ENCODE measurements around the gene RIC3. TPM values are rescaled to one million over a fixed set of nuclear protein-coding genes. Genes with fewer than 3 reads are reported as not detected.

The RIC3 gene
- total and polyA plus RNA-seq, 2 experiments from 2014 or later, result 3.2 to 3.6 TPM

- no peaks in the 10 kb centered on the region for H3K9me2 ChIP-seq (replicated peaks; ENCODE audit: insufficient read depth)
- DNase-seq (ENCODE audit: low spot score), result no peak
- no peaks in the 10 kb centered on the region for H3K36me3 ChIP-seq (replicated peaks; ENCODE audit: insufficient read depth, low read depth)
- H3K4me2 ChIP-seq, result no peak overlapping the region
- no peaks in the 10 kb centered on the region for H4K20me1 ChIP-seq (ENCODE audit: insufficient read depth, poor library complexity, severe bottlenecking)
- WGBS (ENCODE audit: low lambda C conversion rate, missing lambda C conversion rate), result 79% methylated on average over 30 of the region's 31 CpGs
- no peaks in the 10 kb centered on the region for H3K9me3 ChIP-seq (ENCODE audit: low read depth)
- no peak for TF ChIP-seq EZH2phosphoT487 (IDR thresholded peaks at IDR 0.05; ENCODE audit: low read depth, severe bottlenecking, unreplicated experiment)
- TF ChIP-seq, protein P1, sequence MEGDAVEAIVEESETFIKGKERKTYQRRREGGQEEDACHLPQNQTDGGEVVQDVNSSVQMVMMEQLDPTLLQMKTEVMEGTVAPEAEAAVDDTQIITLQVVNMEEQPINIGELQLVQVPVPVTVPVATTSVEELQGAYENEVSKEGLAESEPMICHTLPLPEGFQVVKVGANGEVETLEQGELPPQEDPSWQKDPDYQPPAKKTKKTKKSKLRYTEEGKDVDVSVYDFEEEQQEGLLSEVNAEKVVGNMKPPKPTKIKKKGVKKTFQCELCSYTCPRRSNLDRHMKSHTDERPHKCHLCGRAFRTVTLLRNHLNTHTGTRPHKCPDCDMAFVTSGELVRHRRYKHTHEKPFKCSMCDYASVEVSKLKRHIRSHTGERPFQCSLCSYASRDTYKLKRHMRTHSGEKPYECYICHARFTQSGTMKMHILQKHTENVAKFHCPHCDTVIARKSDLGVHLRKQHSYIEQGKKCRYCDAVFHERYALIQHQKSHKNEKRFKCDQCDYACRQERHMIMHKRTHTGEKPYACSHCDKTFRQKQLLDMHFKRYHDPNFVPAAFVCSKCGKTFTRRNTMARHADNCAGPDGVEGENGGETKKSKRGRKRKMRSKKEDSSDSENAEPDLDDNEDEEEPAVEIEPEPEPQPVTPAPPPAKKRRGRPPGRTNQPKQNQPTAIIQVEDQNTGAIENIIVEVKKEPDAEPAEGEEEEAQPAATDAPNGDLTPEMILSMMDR (IDR thresholded peaks at IDR 0.05; ENCODE audit: poor library complexity), result no peak
- TF ChIP-seq EZH2 (IDR thresholded peaks at IDR 0.05; ENCODE audit: borderline replicate concordance), result no peak
- no peaks in the 10 kb centered on the region for H3K27me3 ChIP-seq
- no peak overlapping the region for H3K27ac ChIP-seq
- H3K4me1 ChIP-seq (ENCODE audit: insufficient read depth), result no peaks in the 10 kb centered on the region
- H3K79me2 ChIP-seq, result no peaks in the 10 kb centered on the region
- no peak overlapping the region for H2AFZ ChIP-seq
- H3K4me3 ChIP-seq, result no peak overlapping the region
These were observed 37.6 kb upstream of the RIC3 start for GRCh38 chr11:8206251-8207079.

DNA sequence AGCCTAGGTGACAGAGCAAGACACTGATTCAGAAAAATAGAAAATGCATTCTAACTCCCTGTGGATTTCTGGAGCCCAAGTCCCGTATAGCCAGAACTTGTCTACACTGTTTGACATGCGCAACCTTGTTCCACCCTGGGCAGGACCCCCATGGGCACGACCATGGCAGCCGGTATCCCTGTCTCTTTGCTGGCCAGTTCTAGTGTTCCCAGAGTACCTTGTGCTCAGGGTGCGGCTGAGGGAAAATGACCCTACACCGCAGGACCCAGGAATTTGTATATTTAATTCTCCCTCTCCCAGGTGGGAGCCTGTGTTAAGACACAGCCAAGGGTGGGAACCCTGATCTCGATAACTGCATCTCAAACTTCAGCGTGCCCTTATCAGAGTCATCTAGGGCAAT is 36.7 kb upstream of the RIC3 start:
- no peak overlapping the region for H3K4me2 ChIP-seq
- H4K20me1 ChIP-seq (ENCODE audit: insufficient read depth, poor library complexity, severe bottlenecking), result no peaks in the 10 kb centered on the region
- H3K9me3 ChIP-seq (ENCODE audit: low read depth), result no peaks in the 10 kb centered on the region
- H2AFZ ChIP-seq, result no peak overlapping the region
- no peak overlapping the region for H3K27ac ChIP-seq
- DNase-seq (ENCODE audit: low spot score), result no peak
- WGBS (ENCODE audit: low lambda C conversion rate, missing lambda C conversion rate), result 96% methylated on average over 8 of the region's 8 CpGs
- H3K4me1 ChIP-seq (ENCODE audit: insufficient read depth), result no peaks in the 10 kb centered on the region
- H3K79me2 ChIP-seq, result no peaks in the 10 kb centered on the region
- TF ChIP-seq EZH2 (IDR thresholded peaks at IDR 0.05; ENCODE audit: borderline replicate concordance), result no peak
- TF ChIP-seq EZH2phosphoT487 (IDR thresholded peaks at IDR 0.05; ENCODE audit: low read depth, severe bottlenecking, unreplicated experiment), result no peak
- TF ChIP-seq, protein P1 (IDR thresholded peaks at IDR 0.05; ENCODE audit: poor library complexity), result no peak
- no peaks in the 10 kb centered on the region for H3K27me3 ChIP-seq
- H3K9me2 ChIP-seq (replicated peaks; ENCODE audit: insufficient read depth), result no peaks in the 10 kb centered on the region
- no peak overlapping the region for H3K4me3 ChIP-seq
- H3K36me3 ChIP-seq (replicated peaks; ENCODE audit: insufficient read depth, low read depth), result no peaks in the 10 kb centered on the region

DNA sequence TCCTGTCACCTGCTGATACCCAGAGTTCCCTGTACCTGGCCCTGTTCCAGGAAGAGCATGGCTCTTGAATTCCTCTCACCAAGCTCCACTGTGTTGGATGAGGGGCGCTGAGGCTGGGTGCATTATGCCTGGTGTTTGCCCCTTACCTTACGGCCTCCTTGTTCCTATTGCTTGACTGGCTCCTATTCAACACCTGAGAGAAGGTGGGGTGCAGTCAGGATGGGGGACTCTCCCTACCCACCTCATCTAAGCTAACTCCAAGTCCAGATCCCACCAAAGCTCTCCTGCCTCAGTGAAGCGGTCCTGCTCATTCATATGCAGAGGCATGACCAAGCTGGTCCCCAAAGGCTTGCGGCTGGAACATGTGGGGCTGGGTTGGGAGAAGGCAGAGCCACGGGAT is 35.8 kb upstream of the RIC3 start:
- TF ChIP-seq EZH2 (IDR thresholded peaks at IDR 0.05; ENCODE audit: borderline replicate concordance) (no peak), EZH2phosphoT487 (IDR thresholded peaks at IDR 0.05; ENCODE audit: low read depth, severe bottlenecking, unreplicated experiment) (no peak)
- TF ChIP-seq, protein P1 (IDR thresholded peaks at IDR 0.05; ENCODE audit: poor library complexity), result no peak
- WGBS (ENCODE audit: low lambda C conversion rate, missing lambda C conversion rate), result 49% methylated on average over 5 of the region's 5 CpGs

More for the DNA sequence above, 35.8 kb upstream of the RIC3 start:
- no peaks in the 10 kb centered on the region for H4K20me1 ChIP-seq (ENCODE audit: insufficient read depth, poor library complexity, severe bottlenecking)
- no peak overlapping the region for H3K27ac ChIP-seq
- H3K36me3 ChIP-seq (replicated peaks; ENCODE audit: insufficient read depth, low read depth), result no peaks in the 10 kb centered on the region
- H3K4me2 ChIP-seq, result no peak overlapping the region
- no peak overlapping the region for H2AFZ ChIP-seq
- no peaks in the 10 kb centered on the region for H3K9me3 ChIP-seq (ENCODE audit: low read depth)
- no peaks in the 10 kb centered on the region for H3K9me2 ChIP-seq (replicated peaks; ENCODE audit: insufficient read depth)
- DNase-seq (ENCODE audit: low spot score), result no peak
- no peak overlapping the region for H3K4me3 ChIP-seq
- no peaks in the 10 kb centered on the region for H3K4me1 ChIP-seq (ENCODE audit: insufficient read depth)
- peaks cover 5% of the 10 kb centered on the region for H3K27me3 ChIP-seq
- no peaks in the 10 kb centered on the region for H3K79me2 ChIP-seq
